Measurements from ENCODE around the gene MTCH1.

GRCh38 chr6:36973190-36973589 lies 12.8 kb downstream of the MTCH1 start:
- TF ChIP-seq CTCF (IDR thresholded peaks at IDR 0.05 in 4 of 5, conservative IDR thresholded peaks at IDR 0.05 in 1 of 5) (no peak), POLR2A (IDR thresholded peaks at IDR 0.05) (no peak)

All from gastrocnemius medialis (tissue), 4 donors.